WTC11 (cell line): ENCODE results near the gene TIGD3. TPM values are rescaled to one million over a fixed set of nuclear protein-coding genes. Genes with fewer than 3 reads are reported as not detected.
"Not testable (repeated sequence)": the region's sequence is repeated elsewhere in the genome, so short reads cannot be mapped to it uniquely, and the experiment has no call there.

ENCODE experiments used
- ATAC-seq: fragments of 200-7000 bp; cut with Tn5 transposase; 2 replicates; pipeline ENCODE4 v1.10.0; 2021; ENCODE audit warnings: mild to moderate bottlenecking, moderate library complexity
- CTCF ChIA-PET: fragments of 300-600 bp; sonication (Branson Sonifier 250); formaldehyde crosslinking; loops from one replicate; lab custom pipeline; 2021; ENCODE audit warnings: antibody characterized with exemption; lab: Charles Lee
- POLR2A ChIA-PET: fragments of 350-600 bp; sonication (Branson Sonifier 250); formaldehyde crosslinking; loops from one replicate; lab custom pipeline; 2021; ENCODE audit warnings: antibody characterized with exemption; lab: Charles Lee
- DNase-seq: peaks from one replicate; pipeline ENCODE4 v3.0.0; 2021; ENCODE audit warnings: low spot score
- H3K27ac Mint-ChIP-seq: 2 replicates; pipeline ENCODE4 v1.8.0; 2021; ENCODE audit warnings: mixed read lengths
- H3K27me3 Mint-ChIP-seq: 2 replicates; pipeline ENCODE4 v1.8.0; 2021; ENCODE audit warnings: low read depth, mild to moderate bottlenecking, moderate library complexity, mixed read lengths
- H3K36me3 Mint-ChIP-seq: 2 replicates; pipeline ENCODE4 v1.8.0; 2021; ENCODE audit warnings: mixed read lengths
- H3K4me1 Mint-ChIP-seq: 2 replicates; pipeline ENCODE4 v1.8.0; 2022; ENCODE audit warnings: mixed read lengths
- H3K4me3 Mint-ChIP-seq: 2 replicates; pipeline ENCODE4 v1.8.0; 2021; ENCODE audit warnings: mild to moderate bottlenecking, moderate library complexity, mixed read lengths
- H3K9me3 Mint-ChIP-seq: 2 replicates; pipeline ENCODE4 v1.8.0; 2021; ENCODE audit warnings: mixed read lengths
- ATF3 ChIP-seq: sonication (generic); formaldehyde crosslinking; conservative IDR thresholded peaks from 2 replicates; pipeline ENCODE4 v1.8.1; 2022; ENCODE audit warnings: mild to moderate bottlenecking, missing genetic modification reagents
- CDX4 ChIP-seq: fragments of 250-450 bp; sonication (Bioruptor Pico); IDR thresholded peaks from 2 replicates; pipeline ENCODE4 v1.9.0; 2021; ENCODE audit warnings: moderate library complexity, mild to moderate bottlenecking, inconsistent platforms, borderline replicate concordance
- ETV6 ChIP-seq: sonication (generic); formaldehyde crosslinking; IDR thresholded peaks from 2 replicates; pipeline ENCODE4 v1.8.1; 2022; ENCODE audit warnings: mild to moderate bottlenecking, missing genetic modification reagents
- FOXJ3 ChIP-seq: sonication (generic); formaldehyde crosslinking; IDR thresholded peaks from 2 replicates; pipeline ENCODE4 v1.9.0; 2021; ENCODE audit warnings: missing genetic modification reagents, mild to moderate bottlenecking, borderline replicate concordance
- FOXP4 ChIP-seq: sonication (generic); formaldehyde crosslinking; IDR thresholded peaks from 2 replicates; pipeline ENCODE4 v1.8.0; 2022; ENCODE audit warnings: mild to moderate bottlenecking, missing genetic modification reagents
- NR1H2 ChIP-seq: sonication (generic); formaldehyde crosslinking; IDR thresholded peaks from 2 replicates; pipeline ENCODE4 v1.9.0; 2021; ENCODE audit warnings: mild to moderate bottlenecking, moderate library complexity, missing genetic modification reagents
- OVOL2 ChIP-seq: fragments of 250-450 bp; sonication (Bioruptor Pico); IDR thresholded peaks from 2 replicates; pipeline ENCODE4 v1.9.0; 2021; ENCODE audit warnings: mild to moderate bottlenecking, borderline replicate concordance
- PREB ChIP-seq: sonication (generic); formaldehyde crosslinking; IDR thresholded peaks from 2 replicates; pipeline ENCODE4 v1.8.1; 2022; ENCODE audit warnings: mild to moderate bottlenecking, missing genetic modification reagents, moderate library complexity, borderline replicate concordance
- PRRX2 ChIP-seq: fragments of 250-450 bp; sonication (Bioruptor Pico); IDR thresholded peaks from 2 replicates; pipeline ENCODE4 v1.8.0; 2021; ENCODE audit warnings: mild to moderate bottlenecking
- RELA ChIP-seq: sonication (generic); formaldehyde crosslinking; IDR thresholded peaks from 2 replicates; pipeline ENCODE4 v1.8.1; 2022; ENCODE audit warnings: missing genetic modification reagents, mild to moderate bottlenecking, borderline replicate concordance
- STAT6 ChIP-seq: sonication (generic); formaldehyde crosslinking; conservative IDR thresholded peaks from 2 replicates; pipeline ENCODE4 v1.8.1; 2023; ENCODE audit warnings: mild to moderate bottlenecking, low read depth, missing genetic modification reagents, moderate library complexity
- TCF7 ChIP-seq: sonication (generic); formaldehyde crosslinking; IDR thresholded peaks from 2 replicates; pipeline ENCODE4 v1.8.0; 2022; ENCODE audit warnings: mild to moderate bottlenecking, low read depth, missing genetic modification reagents, moderate library complexity
- TEAD1 ChIP-seq: sonication (generic); formaldehyde crosslinking; IDR thresholded peaks from 2 replicates; pipeline ENCODE4 v1.8.0; 2022; ENCODE audit warnings: mild to moderate bottlenecking, missing genetic modification reagents
- ZNF121 ChIP-seq: sonication (generic); formaldehyde crosslinking; IDR thresholded peaks from 2 replicates; pipeline ENCODE4 v1.8.0; 2023; ENCODE audit warnings: missing genetic modification reagents
- ZNF219 ChIP-seq: sonication (generic); formaldehyde crosslinking; IDR thresholded peaks from 2 replicates; pipeline ENCODE4 v1.8.0; 2023; ENCODE audit warnings: missing genetic modification reagents, mild to moderate bottlenecking, borderline replicate concordance
- ZNF232 ChIP-seq: sonication (generic); formaldehyde crosslinking; IDR thresholded peaks from 2 replicates; pipeline ENCODE4 v1.8.0; 2022; ENCODE audit warnings: mild to moderate bottlenecking, missing genetic modification reagents
- ZNF263 ChIP-seq: sonication (generic); formaldehyde crosslinking; IDR thresholded peaks from 2 replicates; pipeline ENCODE4 v1.8.1; 2022; ENCODE audit warnings: low read depth, mild to moderate bottlenecking, moderate library complexity, missing genetic modification reagents
- ZNF317 ChIP-seq: sonication (generic); formaldehyde crosslinking; IDR thresholded peaks from 2 replicates; pipeline ENCODE4 v1.8.1; 2023; ENCODE audit warnings: low read depth, mild to moderate bottlenecking, moderate library complexity, missing genetic modification reagents, borderline replicate concordance
- ZNF423 ChIP-seq: fragments of 250-450 bp; sonication (Bioruptor Pico); IDR thresholded peaks from 2 replicates; pipeline ENCODE4 v2.1.2; 2022; ENCODE audit warnings: mild to moderate bottlenecking, moderate library complexity
- total RNA-seq: library from RNA; stranded (reverse); gene quantifications from 3 replicates; pipeline ENCODE4 v1.2.3, GENCODE V29; 2021

Gene TIGD3
- total RNA-seq, 1 experiment from 2014 or later: 1.9 TPM

- H3K27ac Mint-ChIP-seq, H3K4me3 Mint-ChIP-seq, DNase-seq, H3K9me3 Mint-ChIP-seq, H3K27me3 Mint-ChIP-seq, ATAC-seq: not testable (repeated sequence)
- CTCF ChIA-PET: interaction anchor here (1.1 to 9.0 kb wide), 7 partner anchors 16 to 175 kb away, joined by 3 to 232 read pairs (median 13); partner anchors contain the start of genes CDC42EP2 and TIGD3
- peak; percentile 71 for TF ChIP-seq ZNF121
- TF ChIP-seq, all 79 proteins: peak for 1; not testable (repeated sequence) for 78
- POLR2A ChIA-PET: interaction anchor here (1.1 to 2.4 kb wide), 2 partner anchors 23 to 30 kb away, joined by 4 to 5 read pairs; no protein-coding TSS in a partner anchor
- H3K4me1 Mint-ChIP-seq: peaks cover 19% of the 10 kb centered on the region
- H3K36me3 Mint-ChIP-seq: not testable (repeated sequence)
These were observed 22.0 kb upstream of the TIGD3 start for GRCh38 chr11:65332591-65332990.

GRCh38 chr11:65334696-65335295 is 19.8 kb upstream of the TIGD3 start:
- Mint-ChIP-seq H3K27ac (peak overlapping the region; percentile 6), H3K4me1 (peaks cover 14% of the 10 kb centered on the region), H3K4me3 (peak overlapping the region; percentile 85), H3K27me3 (peaks cover 3% of the 10 kb centered on the region), H3K36me3 (peaks cover 6% of the 10 kb centered on the region; the same call in 1 of the 2 replicates), H3K9me3 (no peaks in the 10 kb centered on the region)
- POLR2A ChIA-PET: interaction anchor here (0.7 to 2.4 kb wide), 2 partner anchors 33 to 445 kb away, joined by 3 to 5 read pairs; no protein-coding TSS in a partner anchor
- no peak for ATAC-seq
- no peak for DNase-seq
- CTCF ChIA-PET: interaction anchor here (1.1 to 9.0 kb wide), 5 partner anchors 17 to 205 kb away, joined by 3 to 232 read pairs (median 8); partner anchors contain the start of gene CDC42EP2
- TF ChIP-seq ETV6 (CRISPR knock-in tag) (no peak), PREB (CRISPR knock-in tag) (no peak), TCF7 (CRISPR knock-in tag) (no peak), OVOL2 (no peak), ZNF263 (CRISPR knock-in tag) (no peak), STAT6 (CRISPR knock-in tag) (no peak), RELA (no peak), ZNF423 (CRISPR knock-in tag) (no peak), NR1H2 (CRISPR knock-in tag) (no peak), ZNF317 (CRISPR knock-in tag) (no peak), FOXJ3 (CRISPR knock-in tag) (no peak), CDX4 (CRISPR knock-in tag) (no peak), ZNF232 (CRISPR knock-in tag) (no peak), FOXP4 (CRISPR knock-in tag) (no peak), ZNF121 (no peak), ZNF219 (no peak), TEAD1 (CRISPR knock-in tag) (no peak), PRRX2 (CRISPR knock-in tag) (no peak), ATF3 (CRISPR knock-in tag) (no peak)
